HepG2 (cell line): ENCODE results near the gene ING5. TPM values are rescaled to one million over a fixed set of nuclear protein-coding genes. Genes with fewer than 3 reads are reported as not detected.
A peak's percentile ranks its signal among the peaks of the same experiment; 100 is the strongest.

Experiments
- ATAC-seq: fragments of 200-7000 bp; cut with Tn5 transposase; 3 replicates; pipeline ENCODE4 v1.9.1; 2020; ENCODE audit warnings: mild to moderate bottlenecking, moderate library complexity
- BruUV-seq: library from RNA; stranded (reverse); fragments of 400-500 nt; replicated peaks from 2 replicates; lab custom pipeline; 2021; lab: Mats Ljungman, UMichigan
- CTCF ChIA-PET: fragments of 300-600 bp; formaldehyde crosslinking; extraction: SDS; loops from one replicate; lab custom pipeline; 2021; ENCODE audit warnings: low total read pairs, inconsistent platforms, low intra/inter-chr PET ratio; lab: Yijun Ruan, JAX
- POLR2A ChIA-PET: fragments of 350-600 bp; sonication (Branson Sonifier 250); formaldehyde crosslinking; loops from one replicate; lab custom pipeline; 2020; ENCODE audit warnings: antibody characterized with exemption, inconsistent platforms; lab: Yijun Ruan, JAX
- DNase-seq: peaks from one replicate; pipeline ENCODE4 v3.0.0-alpha.2; 2015; ENCODE audit warnings: low spot score
- FAIRE-seq: peaks from 3 replicates; lab custom pipeline; 2011; peaks lifted over from hg19 to GRCh38; lab: Jason Lieb, UNC
- H2AFZ ChIP-seq: one replicate; pipeline ENCODE4 v1.6.1; 2011; ENCODE audit warnings: low read length, inconsistent platforms
- H3K27ac ChIP-seq: fragments of 300-600 bp; 3 replicates; pipeline ENCODE4 v1.8.0; 2011; ENCODE audit warnings: mixed run types, mild to moderate bottlenecking, mixed read lengths, low read length, inconsistent platforms; ENCODE audit not compliant: insufficient read depth; ENCODE audit errors: extremely low read length
- H3K27me3 ChIP-seq, 2 experiments: fragments of 200-600 bp in 1 of 2; 2 replicates in 1 of 2; 3 replicates in 1 of 2; pipeline versions ENCODE4 v1.6.0 to v1.8.0; 2011; ENCODE audit warnings: low read length in 2 of 2, mild to moderate bottlenecking in 2 of 2, moderate library complexity in 2 of 2, inconsistent platforms in 1 of 2; ENCODE audit not compliant: insufficient read depth in 2 of 2, control insufficient read depth in 1 of 2
- H3K36me3 ChIP-seq, 2 experiments: fragments of 200-600 bp in 1 of 2; replicated peaks in 1 of 2; 2 replicates in 1 of 2; 3 replicates in 1 of 2; pipeline versions ENCODE4 v1.5.1 to v1.8.0; 2011; ENCODE audit warnings: low read length in 2 of 2, inconsistent platforms in 1 of 2; ENCODE audit not compliant: insufficient read depth in 2 of 2, control insufficient read depth in 1 of 2
- H3K4me1 ChIP-seq: 2 replicates; pipeline ENCODE4 v1.5.1; 2012; ENCODE audit warnings: low read length, inconsistent platforms; ENCODE audit not compliant: insufficient read depth
- H3K4me2 ChIP-seq: 2 replicates; pipeline ENCODE4 v1.6.0; 2011; ENCODE audit warnings: low read depth, low read length, inconsistent platforms
- H3K4me3 ChIP-seq, 3 experiments: fragments of 200-600 bp in 1 of 3; sonication (generic), shearing (Covaris generic) in 1 of 3; replicated peaks in 1 of 3; 2 replicates each; pipeline ENCODE4 v1.5.1; 2011 to 2016; ENCODE audit warnings: low read length in 3 of 3, inconsistent platforms in 2 of 3, low read depth in 2 of 3, mild to moderate bottlenecking in 2 of 3, control low read depth in 1 of 3, mixed read lengths in 1 of 3; ENCODE audit not compliant: insufficient read depth in 1 of 3
- H3K79me2 ChIP-seq: one replicate; pipeline ENCODE4 v1.6.1; 2011; ENCODE audit warnings: low read length, inconsistent platforms; ENCODE audit not compliant: insufficient read depth
- H3K9ac ChIP-seq: 2 replicates; pipeline ENCODE4 v1.6.0; 2011; ENCODE audit warnings: mild to moderate bottlenecking, low read depth, low read length, inconsistent platforms; ENCODE audit not compliant: insufficient read depth
- H3K9me3 ChIP-seq: 2 replicates; pipeline ENCODE4 v1.5.1; 2012; ENCODE audit warnings: mild to moderate bottlenecking, low read length
- H4K20me1 ChIP-seq: 2 replicates; pipeline ENCODE4 v1.6.0; 2011; ENCODE audit warnings: inconsistent platforms, mild to moderate bottlenecking, low read length, moderate library complexity; ENCODE audit not compliant: insufficient read depth
- DRAP1 ChIP-seq: IDR thresholded peaks from 2 replicates; pipeline ENCODE4 v1.6.1; 2016; ENCODE audit warnings: missing genetic modification reagents, missing compliant biosample characterization
- ELF4 ChIP-seq: sonication (generic); formaldehyde crosslinking; IDR thresholded peaks from 2 replicates; pipeline ENCODE4 v1.5.0; 2020; ENCODE audit warnings: missing genetic modification reagents, mild to moderate bottlenecking, moderate library complexity, borderline replicate concordance
- FOXO4 ChIP-seq: sonication (generic); formaldehyde crosslinking; conservative IDR thresholded peaks from 2 replicates; pipeline ENCODE4 v1.8.1; 2023; ENCODE audit warnings: missing genetic modification reagents
- HIVEP1 ChIP-seq: sonication (generic); formaldehyde crosslinking; IDR thresholded peaks from 2 replicates; pipeline ENCODE4 v1.4.0; 2020; ENCODE audit warnings: mild to moderate bottlenecking, missing genetic modification reagents
- HMGA1 ChIP-seq: sonication (generic); formaldehyde crosslinking; conservative IDR thresholded peaks from 2 replicates; pipeline ENCODE4 v1.4.0; 2020; ENCODE audit warnings: missing genetic modification reagents
- HNF4G ChIP-seq, 2 experiments: sonication (generic) in 1 of 2; formaldehyde crosslinking in 1 of 2; IDR thresholded peaks; 2 replicates each; pipeline versions ENCODE4 v1.4.0 to v1.6.1; 2011 to 2020; ENCODE audit warnings: borderline replicate concordance in 2 of 2, low read depth in 2 of 2, mild to moderate bottlenecking in 2 of 2, low read length in 1 of 2, missing genetic modification reagents in 1 of 2, moderate library complexity in 1 of 2
- IKZF5 ChIP-seq: IDR thresholded peaks from 2 replicates; pipeline ENCODE4 v1.6.1; 2018; ENCODE audit warnings: missing genetic modification reagents, mild to moderate bottlenecking, missing compliant biosample characterization
- MAZ ChIP-seq, 2 experiments: sonication (generic) in 1 of 2; formaldehyde crosslinking in 1 of 2; IDR thresholded peaks; 2 replicates each; pipeline versions ENCODE4 v1.5.0 to v1.6.1; 2012 to 2020; ENCODE audit warnings: low read depth in 2 of 2, mild to moderate bottlenecking in 2 of 2, borderline replicate concordance in 1 of 2, improper control_type of control experiment in 1 of 2, low read length in 1 of 2, missing genetic modification reagents in 1 of 2, moderate library complexity in 1 of 2
- MEIS2 ChIP-seq: sonication (generic); formaldehyde crosslinking; IDR thresholded peaks from 2 replicates; pipeline ENCODE4 v1.9.0; 2021; ENCODE audit warnings: mild to moderate bottlenecking, missing genetic modification reagents
- NR2F6 ChIP-seq, 2 experiments: IDR thresholded peaks; 2 replicates each; pipeline ENCODE4 v1.6.1; 2016; ENCODE audit warnings: antibody characterized with exemption in 1 of 2, mild to moderate bottlenecking in 1 of 2
- PBX2 ChIP-seq: IDR thresholded peaks from 2 replicates; pipeline ENCODE4 v1.6.1; 2016; ENCODE audit warnings: control low read depth
- POLR2A ChIP-seq, 2 experiments: IDR thresholded peaks; 2 replicates each; pipeline ENCODE4 v1.6.1; 2011; ENCODE audit warnings: low read depth in 2 of 2, low read length in 2 of 2, mild to moderate bottlenecking in 1 of 2, moderate library complexity in 1 of 2; ENCODE audit not compliant: insufficient read depth in 1 of 2
- RXRA ChIP-seq: sonication (generic); formaldehyde crosslinking; IDR thresholded peaks from 2 replicates; pipeline ENCODE4 v1.5.1; 2020; ENCODE audit warnings: missing genetic modification reagents
- SP140L ChIP-seq: sonication (generic); formaldehyde crosslinking; IDR thresholded peaks from 2 replicates; pipeline ENCODE4 v1.4.0; 2020; ENCODE audit warnings: missing genetic modification reagents, borderline replicate concordance
- SP5 ChIP-seq: IDR thresholded peaks from 2 replicates; pipeline ENCODE4 v1.6.1; 2016; ENCODE audit warnings: low read depth, borderline replicate concordance
- STAT5B ChIP-seq: sonication (generic); formaldehyde crosslinking; IDR thresholded peaks from 2 replicates; pipeline ENCODE4 v1.4.0; 2020; ENCODE audit warnings: missing genetic modification reagents
- ZNF224 ChIP-seq: sonication (generic); formaldehyde crosslinking; IDR thresholded peaks from 2 replicates; pipeline ENCODE4 v1.5.0; 2020; ENCODE audit warnings: mild to moderate bottlenecking, missing genetic modification reagents
- WGBS: methylation state at CpG from one replicate; pipeline ENCODE4 v1.1.6; 2017; ENCODE audit warnings: low lambda C conversion rate; 5-methylcytosine and 5-hydroxymethylcytosine counted together
- in situ Hi-C: cut with HindIII; loops from 2 replicates; pipeline ENCODE4 v1.10.0; 2017; ENCODE audit warnings: low pct_unique_long_range_greater_than_20kb; ENCODE audit not compliant: extremely low pct_ligation_motif_present
- intact Hi-C: fragments of 100-400 bp; cut with micrococcal nuclease; formaldehyde crosslinking; loops from one replicate; pipeline ENCODE4 v1.10.0; 2022; ENCODE audit not compliant: unreplicated experiment
- polyA plus RNA-seq, 8 experiments: library from polyadenylated mRNA; depleted of rRNA in 3 of 8; stranded (reverse) in 7 of 8; unstranded in 1 of 8; fragments of >200 nt; fragmentation: Illumina TruSeq in 4 of 8; extraction: Trizol in 4 of 8; gene quantifications; 2 replicates each; pipeline versions ENCODE4 v1.2.1 to v1.2.3, GENCODE V29; 2011 to 2016; ENCODE audit warnings: low read depth in 4 of 8, missing spikeins in 1 of 8, mixed read lengths in 1 of 8; ENCODE audit not compliant: insufficient read depth in 1 of 8
- total RNA-seq, 5 experiments: library from RNA; depleted of rRNA; stranded (reverse); fragments of >200 nt; fragmentation: Illumina TruSeq; extraction: Trizol; gene quantifications; 2 replicates each; pipeline ENCODE4 v1.2.3, GENCODE V29; 2016; ENCODE audit warnings: low read depth in 1 of 5

The ING5 gene
- total and polyA plus RNA-seq, 2 of the 13 experiments (the other 11 are each of a cell fraction or from before 2014, with no cell fraction given), result 61.9 to 71.9 TPM

- no peak for TF ChIP-seq PBX2 (CRISPR knock-in tag)
Observed at GRCh38 chr2:241771286-241772062, 69.6 kb downstream of the ING5 start (continued).

- CTCF ChIA-PET, result no interaction called here
- intact Hi-C loops, result no loop called here
- TF ChIP-seq SP140L (no peak), SP5 (CRISPR knock-in tag) (peak; percentile 10; the same call in 1 of the 2 replicates), MAZ (IDR thresholded peaks at IDR 0.05; ENCODE audit: borderline replicate concordance, low read depth, low read length) (no peak), MAZ (CRISPR knock-in tag; IDR thresholded peaks at IDR 0.05; ENCODE audit: low read depth) (no peak), FOXO4 (CRISPR knock-in tag) (0 out of 2 replicates have a peak, but pooled peaks have one; percentile 30), HIVEP1 (no peak), RXRA (CRISPR knock-in tag) (no peak), POLR2A (IDR thresholded peaks at IDR 0.05; ENCODE audit: insufficient read depth in 1 of 2, low read depth in 2 of 2, low read length in 2 of 2) (peak in 1 of 2 experiments; percentile 64; a peak in 1 of 4 replicates), IKZF5 (no peak), NR2F6 (IDR thresholded peaks at IDR 0.05) (no peak), NR2F6 (CRISPR knock-in tag; IDR thresholded peaks at IDR 0.05) (0 out of 2 replicates have a peak, but pooled peaks have one; percentile 5), MEIS2 (CRISPR knock-in tag) (peak; percentile 12; the same call in 1 of the 2 replicates), ZNF224 (0 out of 2 replicates have a peak, but pooled peaks have one; percentile 2), HNF4G (IDR thresholded peaks at IDR 0.05; ENCODE audit: borderline replicate concordance, low read depth, low read length) (0 out of 2 replicates have a peak, but pooled peaks have one; percentile 19), HNF4G (CRISPR knock-in tag; IDR thresholded peaks at IDR 0.05; ENCODE audit: borderline replicate concordance, low read depth) (no peak), ELF4 (no peak), DRAP1 (CRISPR knock-in tag) (peak; percentile 87), STAT5B (CRISPR knock-in tag) (no peak), HMGA1 (CRISPR knock-in tag) (no peak)
Observed at GRCh38 chr2:241772063-241772499, 70.2 kb downstream of the ING5 start.

More at GRCh38 chr2:241772063-241772499, 70.2 kb downstream of the ING5 start:
- Histone ChIP-seq H3K27me3 (no peaks in the 10 kb centered on the region; a peak in 1 of 5 replicates), H2AFZ (no peak overlapping the region), H3K79me2 (peaks cover 24% of the 10 kb centered on the region), H3K4me2 (peak overlapping the region; percentile 85), H3K4me3 (peak overlapping the region; percentile 67 to 82 (median 76)), H4K20me1 (no peaks in the 10 kb centered on the region), H3K4me1 (peaks cover 71% of the 10 kb centered on the region), H3K9me3 (no peaks in the 10 kb centered on the region), H3K36me3 (no peaks in the 10 kb centered on the region; a peak in 1 of 5 replicates), H3K27ac (peak overlapping the region; percentile 92), H3K9ac (peak overlapping the region; percentile 92)
- whole genome bisulfite sequencing, result under 1% methylated on average over 9 of the region's 9 CpGs
- no peak for ATAC-seq
- DNase-seq, result peak; percentile 67
- in situ Hi-C loops, result loop anchor here (5.0 kb wide), 1 partner anchor 35 kb away; the partner anchor contains the start of gene NEU4
- BruUV-seq, result no TSS peak
- no peak for FAIRE-seq
- POLR2A ChIA-PET, result interaction anchor here (0.9 to 8.9 kb wide), 20 partner anchors 9 to 163 kb away, joined by 3 to 218 read pairs (median 6); partner anchors contain the start of genes D2HGDH, DTYMK, ING5 and NEU4
